Peyer's patch (tissue), 4 donors: ENCODE measurements around the gene TTC9B. TPM values are rescaled to one million over a fixed set of nuclear protein-coding genes. Genes with fewer than 3 reads are reported as not detected.

Experiments
- DNase-seq, 3 donors: peaks; one replicate each; pipeline ENCODE4 v3.0.0-alpha.2; 2017 to 2019
- H3K27ac ChIP-seq, 4 donors: fragments of 200-600 bp; sonication (generic); one replicate each; pipeline ENCODE4 v1.5.1; 2016 to 2019
- H3K27me3 ChIP-seq, 2 donors: fragments of 200-600 bp; sonication (generic); one replicate each; pipeline ENCODE4 v1.5.1; 2019
- H3K36me3 ChIP-seq, 3 donors: fragments of 200-600 bp; sonication (generic); one replicate each; pipeline ENCODE4 v1.5.1; 2016 to 2019
- H3K4me1 ChIP-seq, 4 donors: fragments of 200-600 bp; sonication (generic); one replicate each; pipeline ENCODE4 v1.5.1; 2016 to 2019
- H3K4me3 ChIP-seq, 4 donors: fragments of 200-600 bp; sonication (generic); 1 replicate in 3 of 4; 2 replicates in 1 of 4; pipeline ENCODE4 v1.5.1; 2016 to 2019; ENCODE audit warnings: mild to moderate bottlenecking in 1 of 4
- H3K9me3 ChIP-seq, 4 donors: fragments of 200-600 bp; sonication (generic); one replicate each; pipeline ENCODE4 v1.5.1; 2016 to 2019; ENCODE audit warnings: mild to moderate bottlenecking in 1 of 4
- CTCF ChIP-seq, 6 experiments: fragments of 450-650 bp in 4 of 6; fragments of 200-600 bp in 2 of 6; sonication (generic) in 1 of 6; IDR thresholded peaks; one replicate each; pipeline ENCODE4 v1.5.1; 2017 to 2019; ENCODE audit warnings: antibody characterized with exemption in 6 of 6, mild to moderate bottlenecking in 3 of 6, moderate library complexity in 1 of 6
- POLR2A ChIP-seq, 2 donors: fragments of 450-650 bp; IDR thresholded peaks; one replicate each; pipeline ENCODE4 v1.5.1; 2017; ENCODE audit warnings: antibody characterized with exemption in 2 of 2, mild to moderate bottlenecking in 2 of 2, moderate library complexity in 2 of 2
- total RNA-seq, 4 donors: library from RNA; depleted of rRNA; stranded (reverse); fragments of >200 nt; gene quantifications; one replicate each; pipeline ENCODE4 v1.1.0, GENCODE V29; 2016

Gene TTC9B
- total RNA-seq, 4 donors from 2014 or later = not detected

GRCh38 chr19:40225440-40226305 is 7.5 kb upstream of the TTC9B start:
- H3K4me3 ChIP-seq = peak overlapping the region in 2 of 4 donors; percentile 35 to 36
- no peak overlapping the region for H3K27ac ChIP-seq
- peaks cover 0 to 17% (median 5%) of the 10 kb centered on the region in 4 donors for H3K4me1 ChIP-seq
- no peaks in the 10 kb centered on the region for H3K9me3 ChIP-seq
- H3K27me3 ChIP-seq = peaks cover 0 to 13% of the 10 kb centered on the region in 2 donors
- H3K36me3 ChIP-seq = no peaks in the 10 kb centered on the region
- peak in 1 of 6 experiments; percentile 5 for TF ChIP-seq CTCF (IDR thresholded peaks at IDR 0.05)
- TF ChIP-seq POLR2A (IDR thresholded peaks at IDR 0.05) = no peak
- DNase-seq = no peak

GRCh38 chr19:40224342-40225150 is 6.4 kb upstream of the TTC9B start:
- H3K36me3 ChIP-seq = no peaks in the 10 kb centered on the region

GRCh38 chr19:40223135-40223822 is 5.1 kb upstream of the TTC9B start:
- peaks cover 0 to 16% of the 10 kb centered on the region in 2 donors for H3K27me3 ChIP-seq
- DNase-seq = peak; percentile 19 to 75 (median 68)
- no peak overlapping the region for H3K27ac ChIP-seq
- no peak for TF ChIP-seq CTCF (IDR thresholded peaks at IDR 0.05)
- TF ChIP-seq POLR2A (IDR thresholded peaks at IDR 0.05) = peak; percentile 44 to 57
- no peaks in the 10 kb centered on the region for H3K36me3 ChIP-seq
- H3K4me1 ChIP-seq = peaks cover 0 to 24% (median 5%) of the 10 kb centered on the region in 4 donors
- H3K9me3 ChIP-seq = no peaks in the 10 kb centered on the region
- H3K4me3 ChIP-seq = peak overlapping the region in 2 of 4 donors; percentile 2 to 14

More at GRCh38 chr19:40224342-40225150, 6.4 kb upstream of the TTC9B start:
- Histone ChIP-seq H3K4me1 (peaks cover 0 to 20% (median 5%) of the 10 kb centered on the region in 4 donors), H3K27me3 (peaks cover 0 to 13% of the 10 kb centered on the region in 2 donors), H3K9me3 (no peaks in the 10 kb centered on the region), H3K4me3 (no peak overlapping the region), H3K27ac (no peak overlapping the region)
- peak in 1 of 3 donors; percentile 59 for DNase-seq
- TF ChIP-seq CTCF (IDR thresholded peaks at IDR 0.05) = no peak
- no peak for TF ChIP-seq POLR2A (IDR thresholded peaks at IDR 0.05)

GRCh38 chr19:40221858-40222619 is 3.9 kb upstream of the TTC9B start:
- no peak overlapping the region for H3K27ac ChIP-seq
- no peak for TF ChIP-seq POLR2A (IDR thresholded peaks at IDR 0.05)
- TF ChIP-seq CTCF (IDR thresholded peaks at IDR 0.05) = peak; percentile 84 to 95 (median 88)
- peak; percentile 63 to 90 (median 77) for DNase-seq
- H3K36me3 ChIP-seq = no peaks in the 10 kb centered on the region
- H3K4me1 ChIP-seq = peaks cover 0 to 36% (median 5%) of the 10 kb centered on the region in 4 donors
- H3K9me3 ChIP-seq = no peaks in the 10 kb centered on the region
- peaks cover 0 to 28% of the 10 kb centered on the region in 2 donors for H3K27me3 ChIP-seq
- H3K4me3 ChIP-seq = no peak overlapping the region
